Prostate gland (tissue), 2 donors: ENCODE results near the gene BPIFB2.

Source experiments
- POLR2A ChIP-seq: fragments of 450-650 bp; IDR thresholded peaks from one replicate; pipeline ENCODE4 v1.6.1; 2016; ENCODE audit warnings: antibody characterized with exemption, mild to moderate bottlenecking
- TF ChIP-seq, protein P1 (sequence below), 4 experiments: fragments of 200-600 bp in 2 of 4; fragments of 450-650 bp in 2 of 4; sonication (generic) in 2 of 4; IDR thresholded peaks; 1 replicate in 3 of 4; 2 replicates in 1 of 4; pipeline ENCODE4 v1.5.1; 2016 to 2019; ENCODE audit warnings: antibody characterized with exemption in 4 of 4, mild to moderate bottlenecking in 2 of 4, moderate library complexity in 2 of 4

DNA sequence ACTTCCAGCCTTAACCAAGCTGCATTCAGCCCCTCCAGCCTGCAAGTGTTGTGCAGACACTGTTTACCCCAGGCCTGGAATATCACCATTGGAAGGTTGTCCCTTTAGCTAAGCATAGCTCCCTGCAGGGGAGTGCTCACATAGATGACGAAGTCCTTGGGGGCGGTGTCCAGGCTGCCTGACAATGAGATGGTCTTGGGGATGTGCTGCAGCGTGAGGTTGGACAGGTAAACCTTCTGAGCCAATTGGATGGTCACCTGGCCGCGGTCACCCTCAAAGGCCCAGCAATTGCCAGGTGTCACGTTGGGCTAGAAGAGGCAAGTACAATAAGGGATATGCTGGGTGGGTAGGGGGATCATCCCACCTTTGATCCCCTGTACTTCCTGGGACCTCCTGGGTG, 21.9 kb upstream of the BPIFB2 start:
- TF ChIP-seq, protein P1, sequence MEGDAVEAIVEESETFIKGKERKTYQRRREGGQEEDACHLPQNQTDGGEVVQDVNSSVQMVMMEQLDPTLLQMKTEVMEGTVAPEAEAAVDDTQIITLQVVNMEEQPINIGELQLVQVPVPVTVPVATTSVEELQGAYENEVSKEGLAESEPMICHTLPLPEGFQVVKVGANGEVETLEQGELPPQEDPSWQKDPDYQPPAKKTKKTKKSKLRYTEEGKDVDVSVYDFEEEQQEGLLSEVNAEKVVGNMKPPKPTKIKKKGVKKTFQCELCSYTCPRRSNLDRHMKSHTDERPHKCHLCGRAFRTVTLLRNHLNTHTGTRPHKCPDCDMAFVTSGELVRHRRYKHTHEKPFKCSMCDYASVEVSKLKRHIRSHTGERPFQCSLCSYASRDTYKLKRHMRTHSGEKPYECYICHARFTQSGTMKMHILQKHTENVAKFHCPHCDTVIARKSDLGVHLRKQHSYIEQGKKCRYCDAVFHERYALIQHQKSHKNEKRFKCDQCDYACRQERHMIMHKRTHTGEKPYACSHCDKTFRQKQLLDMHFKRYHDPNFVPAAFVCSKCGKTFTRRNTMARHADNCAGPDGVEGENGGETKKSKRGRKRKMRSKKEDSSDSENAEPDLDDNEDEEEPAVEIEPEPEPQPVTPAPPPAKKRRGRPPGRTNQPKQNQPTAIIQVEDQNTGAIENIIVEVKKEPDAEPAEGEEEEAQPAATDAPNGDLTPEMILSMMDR (IDR thresholded peaks at IDR 0.05) = no peak
- no peak for TF ChIP-seq POLR2A
